Ishikawa (cell line): ENCODE measurements around the gene MPDZ.

Experiments
- EP300 ChIP-seq: IDR thresholded peaks from 2 replicates; pipeline ENCODE4 v1.6.1; 2012; ENCODE audit warnings: borderline replicate concordance
- RAD21 ChIP-seq: IDR thresholded peaks from 2 replicates; pipeline ENCODE4 v1.6.1; 2012; ENCODE audit warnings: low read depth
- REST ChIP-seq: IDR thresholded peaks from 2 replicates; pipeline ENCODE4 v1.6.1; 2012; ENCODE audit warnings: low read depth, mild to moderate bottlenecking
- TEAD4 ChIP-seq: IDR thresholded peaks from 2 replicates; pipeline ENCODE4 v1.6.1; 2012
- YY1 ChIP-seq: IDR thresholded peaks from 2 replicates; pipeline ENCODE4 v1.6.1; 2012; ENCODE audit warnings: low read depth

GRCh38 chr9:13142776-13143175, 136.7 kb downstream of the MPDZ start:
- TF ChIP-seq TEAD4 (no peak), REST (no peak), RAD21 (no peak), YY1 (no peak), EP300 (no peak)
